PC-3 (cell line): ENCODE results near the gene PTPMT1. TPM values are rescaled to one million over a fixed set of nuclear protein-coding genes. Genes with fewer than 3 reads are reported as not detected.

Experiments used
- ATAC-seq: fragments of 200-7000 bp; cut with Tn5 transposase; 2 replicates; pipeline ENCODE4 v1.9.1; 2020; ENCODE audit warnings: mild to moderate bottlenecking, moderate library complexity
- BruUV-seq: library from RNA; stranded (reverse); fragments of 400-500 nt; replicated peaks from 2 replicates; lab custom pipeline; 2021; lab: Mats Ljungman, UMichigan
- CTCF ChIA-PET: fragments of 300-600 bp; sonication (Branson Sonifier 250); formaldehyde crosslinking; loops from one replicate; lab custom pipeline; 2022; ENCODE audit warnings: antibody characterized with exemption; lab: Charles Lee
- POLR2A ChIA-PET: fragments of 300-600 bp; sonication (Branson Sonifier 250); formaldehyde crosslinking; loops from one replicate; lab custom pipeline; 2022; ENCODE audit warnings: antibody characterized with exemption; ENCODE audit not compliant: unreplicated experiment; lab: Charles Lee
- DNase-seq: peaks from one replicate; pipeline ENCODE4 v3.0.0-alpha.2; 2015
- H2AFZ ChIP-seq: fragments of 300-600 bp; sonication (generic); 2 replicates; pipeline ENCODE4 v1.6.0; 2016; ENCODE audit warnings: antibody characterized with exemption, low read length
- H3F3A ChIP-seq: fragments of 300-600 bp; sonication (generic); one replicate; pipeline ENCODE4 v1.6.0; 2017; ENCODE audit warnings: antibody characterized with exemption, low read length, control low read depth, mild to moderate bottlenecking; ENCODE audit not compliant: unreplicated experiment
- H3K27ac ChIP-seq: fragments of 300-600 bp; sonication (generic); 2 replicates; pipeline ENCODE4 v1.5.1; 2016; ENCODE audit warnings: mild to moderate bottlenecking, low read length
- H3K27me3 ChIP-seq: fragments of 300-600 bp; sonication (generic); 2 replicates; pipeline ENCODE4 v1.6.1; 2016; ENCODE audit warnings: low read length, mixed read lengths
- H3K36me3 ChIP-seq: fragments of 300-600 bp; sonication (generic); 2 replicates; pipeline ENCODE4 v1.6.1; 2016; ENCODE audit warnings: low read depth, mixed run types, low read length, mixed read lengths
- H3K4me1 ChIP-seq: fragments of 300-600 bp; sonication (generic); 2 replicates; pipeline ENCODE4 v1.5.1; 2016; ENCODE audit warnings: low read length; ENCODE audit not compliant: insufficient read depth
- H3K4me2 ChIP-seq: fragments of 300-600 bp; sonication (generic); 2 replicates; pipeline ENCODE4 v1.6.0; 2016; ENCODE audit warnings: low read length
- H3K4me3 ChIP-seq: fragments of 300-600 bp; sonication (generic); 2 replicates; pipeline ENCODE4 v1.5.1; 2016; ENCODE audit warnings: mild to moderate bottlenecking, low read length, mixed read lengths
- H3K79me2 ChIP-seq: fragments of 300-600 bp; sonication (generic); 2 replicates; pipeline ENCODE4 v1.6.1; 2017; ENCODE audit warnings: low read length, mixed read lengths
- H3K9ac ChIP-seq: fragments of 300-600 bp; sonication (generic); 2 replicates; pipeline ENCODE4 v1.6.0; 2016; ENCODE audit warnings: mild to moderate bottlenecking, low read length
- H3K9me2 ChIP-seq: fragments of 300-600 bp; sonication (generic); replicated peaks from 2 replicates; pipeline ENCODE4 v1.6.1; 2016; ENCODE audit warnings: mixed run types, low read length, mixed read lengths
- H3K9me3 ChIP-seq: fragments of 300-600 bp; sonication (generic); 2 replicates; pipeline ENCODE4 v1.6.1; 2016; ENCODE audit warnings: low read length, mixed read lengths
- H4K20me1 ChIP-seq: fragments of 300-600 bp; sonication (generic); 2 replicates; pipeline ENCODE4 v1.6.1; 2016; ENCODE audit warnings: low read length, mixed read lengths
- EZH2 ChIP-seq: fragments of 300-600 bp; sonication (generic); IDR thresholded peaks from one replicate; pipeline ENCODE4 v1.6.1; 2017; ENCODE audit warnings: antibody characterized with exemption, mild to moderate bottlenecking, low read length; ENCODE audit not compliant: unreplicated experiment
- EZH2phosphoT487 ChIP-seq: fragments of 300-600 bp; sonication (generic); IDR thresholded peaks from 2 replicates; pipeline ENCODE4 v1.6.1; 2018; ENCODE audit warnings: mild to moderate bottlenecking, antibody characterized with exemption, low read length, borderline replicate concordance
- intact Hi-C: fragments of 100-400 bp; cut with micrococcal nuclease; formaldehyde crosslinking; loops from 2 replicates; pipeline ENCODE4 v1.9.0; 2023
- total RNA-seq: library from RNA; depleted of rRNA; stranded (reverse); fragments of >200 nt; gene quantifications from 2 replicates; pipeline ENCODE4 v1.2.3, GENCODE V29; 2014
- TF ChIP-seq, protein P1 (sequence below): fragments of 300-600 bp; sonication (generic); conservative IDR thresholded peaks from 2 replicates; pipeline ENCODE4 v1.5.1; 2017; ENCODE audit warnings: antibody characterized with exemption, low read depth, mild to moderate bottlenecking, low read length

Gene PTPMT1
- total RNA-seq, 1 experiment from 2014 or later = 212 TPM

DNA sequence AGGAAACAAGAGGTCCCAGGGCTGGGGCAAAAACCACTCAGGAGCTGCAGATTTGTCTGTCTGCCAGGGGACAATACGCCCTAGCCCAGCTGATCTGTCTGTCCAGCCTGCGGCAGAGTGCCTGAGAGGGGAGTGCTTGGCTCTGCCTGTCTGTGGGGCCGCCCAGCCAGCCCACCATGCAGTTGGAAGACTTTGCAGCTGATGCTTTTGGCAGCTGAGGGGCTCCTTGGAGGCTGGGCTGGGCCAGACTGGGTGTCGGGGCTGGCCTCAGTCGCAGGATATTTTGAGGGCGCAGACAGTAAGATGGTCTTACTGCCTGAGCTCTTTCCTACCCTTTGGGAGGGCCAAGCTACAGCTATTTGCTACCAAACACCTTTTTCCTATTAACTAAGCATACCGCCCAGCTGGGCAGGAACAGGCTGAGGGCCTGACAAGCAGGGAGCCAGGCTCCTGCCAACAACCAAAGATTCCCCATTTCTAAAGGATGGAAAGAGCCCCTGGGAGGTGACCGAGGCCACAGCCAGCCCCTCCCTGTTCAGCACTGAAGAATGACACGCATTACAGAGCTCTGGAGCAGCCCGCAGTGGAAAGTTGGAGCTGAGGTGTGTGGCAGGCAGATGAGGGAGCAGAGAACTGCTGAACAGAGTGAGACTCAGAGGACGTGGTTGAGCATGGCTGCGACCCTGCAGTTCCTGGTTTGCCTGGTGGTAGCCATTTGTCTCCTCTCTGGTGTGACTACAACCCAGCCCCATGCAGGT is 20.9 kb downstream of the PTPMT1 start, which contains the start of gene FAM180B:
Gene FAM180B, plus strand, starts transcription at position 581 of the 758 bp plus-strand sequence. Its CDS starts 91 bp downstream, at position 672.
- Histone ChIP-seq H3K4me1 (no peaks in the 10 kb centered on the region), H3K36me3 (peaks cover 22% of the 10 kb centered on the region), H3K27me3 (no peaks in the 10 kb centered on the region), H2AFZ (no peak within 1 kb of the TSS), H3K27ac (no peak within 1 kb of the TSS), H3K4me3 (no peak within 1 kb of the TSS), H4K20me1 (no peaks in the 10 kb centered on the region), H3K9me2 (no peaks in the 10 kb centered on the region), H3K4me2 (no peak within 1 kb of the TSS), H3K9ac (no peak within 1 kb of the TSS), H3K79me2 (peaks cover 6% of the 10 kb centered on the region; the same call in 1 of the 2 replicates), H3K9me3 (no peaks in the 10 kb centered on the region), H3F3A (no peaks in the 10 kb centered on the region)
- TF ChIP-seq, protein P1, sequence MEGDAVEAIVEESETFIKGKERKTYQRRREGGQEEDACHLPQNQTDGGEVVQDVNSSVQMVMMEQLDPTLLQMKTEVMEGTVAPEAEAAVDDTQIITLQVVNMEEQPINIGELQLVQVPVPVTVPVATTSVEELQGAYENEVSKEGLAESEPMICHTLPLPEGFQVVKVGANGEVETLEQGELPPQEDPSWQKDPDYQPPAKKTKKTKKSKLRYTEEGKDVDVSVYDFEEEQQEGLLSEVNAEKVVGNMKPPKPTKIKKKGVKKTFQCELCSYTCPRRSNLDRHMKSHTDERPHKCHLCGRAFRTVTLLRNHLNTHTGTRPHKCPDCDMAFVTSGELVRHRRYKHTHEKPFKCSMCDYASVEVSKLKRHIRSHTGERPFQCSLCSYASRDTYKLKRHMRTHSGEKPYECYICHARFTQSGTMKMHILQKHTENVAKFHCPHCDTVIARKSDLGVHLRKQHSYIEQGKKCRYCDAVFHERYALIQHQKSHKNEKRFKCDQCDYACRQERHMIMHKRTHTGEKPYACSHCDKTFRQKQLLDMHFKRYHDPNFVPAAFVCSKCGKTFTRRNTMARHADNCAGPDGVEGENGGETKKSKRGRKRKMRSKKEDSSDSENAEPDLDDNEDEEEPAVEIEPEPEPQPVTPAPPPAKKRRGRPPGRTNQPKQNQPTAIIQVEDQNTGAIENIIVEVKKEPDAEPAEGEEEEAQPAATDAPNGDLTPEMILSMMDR = no peak
- TF ChIP-seq EZH2 (no peak), EZH2phosphoT487 (no peak)
- ChIA-PET POLR2A (no interaction called here), CTCF (no interaction called here)
- BruUV-seq = no TSS peak
- intact Hi-C loops = no loop called here
- ATAC-seq = peak; percentile 21
- DNase-seq = no peak

DNA sequence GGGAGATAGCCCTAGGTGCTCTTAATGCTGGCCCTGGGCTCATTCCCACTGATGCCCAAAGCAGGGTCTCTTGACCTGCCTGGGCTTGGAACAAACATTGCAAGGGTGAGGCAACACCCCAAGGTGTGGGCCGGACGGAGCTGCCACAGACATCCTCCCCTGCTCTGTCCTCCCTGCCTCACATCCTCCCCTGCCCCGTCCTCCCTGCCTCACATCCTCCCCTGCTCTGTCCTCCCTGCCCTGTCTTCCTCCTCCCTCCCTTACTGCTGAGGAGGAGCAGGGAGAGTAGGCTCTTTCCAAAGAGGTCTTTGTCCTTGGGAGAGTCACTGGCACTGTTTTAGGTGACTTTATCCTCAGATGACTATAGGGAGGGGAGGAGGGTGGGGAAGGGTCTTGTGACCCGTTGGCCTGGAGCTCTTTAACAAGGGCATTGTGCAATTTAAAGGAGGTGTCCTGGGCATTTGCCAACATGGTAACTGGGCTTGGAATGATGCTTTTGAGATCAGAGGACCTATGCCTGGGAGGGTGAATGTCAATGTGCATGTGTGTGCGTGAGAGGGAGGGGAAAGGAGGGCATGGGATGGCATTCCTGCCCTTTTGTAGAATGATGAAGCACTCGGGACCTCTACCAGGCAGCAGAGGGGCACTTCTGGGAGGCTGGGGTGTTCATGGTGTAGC is 21.8 kb downstream of the PTPMT1 start:
- no peaks in the 10 kb centered on the region for H3K4me1 ChIP-seq
- CTCF ChIA-PET = interaction anchor here (0.6 kb wide), 1 partner anchor 34 kb away, joined by 3 read pairs; the partner anchor contains the start of gene CELF1
- H3K36me3 ChIP-seq = peaks cover 13% of the 10 kb centered on the region; the same call in 1 of the 2 replicates
- H3K79me2 ChIP-seq = 0 out of 2 replicates have a peak, but pooled peaks cover under 1% of the 10 kb centered on the region
- no peak overlapping the region for H3K4me3 ChIP-seq
- DNase-seq = no peak
- no peaks in the 10 kb centered on the region for H3K9me2 ChIP-seq
- H3K27me3 ChIP-seq = no peaks in the 10 kb centered on the region
- POLR2A ChIA-PET = no interaction called here
- peak; percentile 11; the same call in 1 of the 2 replicates for ATAC-seq
- intact Hi-C loops = no loop called here
- no peaks in the 10 kb centered on the region for H3F3A ChIP-seq
- H2AFZ ChIP-seq = no peak overlapping the region
- no peaks in the 10 kb centered on the region for H3K9me3 ChIP-seq
- no peak overlapping the region for H3K27ac ChIP-seq
- H4K20me1 ChIP-seq = no peaks in the 10 kb centered on the region
- no TSS peak for BruUV-seq
- H3K4me2 ChIP-seq = no peak overlapping the region
- TF ChIP-seq EZH2 = no peak
- TF ChIP-seq, protein P1 = no peak
- TF ChIP-seq EZH2phosphoT487 = no peak
- H3K9ac ChIP-seq = no peak overlapping the region
